Islet of Langerhans (tissue), 1 donor: ENCODE results near the gene C12orf54.
"Not testable (repeated sequence)": the region's sequence is repeated elsewhere in the genome, so short reads cannot be mapped to it uniquely, and the experiment has no call there.

Experiments
- FAIRE-seq: peaks from one replicate; lab custom pipeline; 2011; peaks lifted over from hg19 to GRCh38; lab: Jason Lieb, UNC

C12orf54 gene

DNA sequence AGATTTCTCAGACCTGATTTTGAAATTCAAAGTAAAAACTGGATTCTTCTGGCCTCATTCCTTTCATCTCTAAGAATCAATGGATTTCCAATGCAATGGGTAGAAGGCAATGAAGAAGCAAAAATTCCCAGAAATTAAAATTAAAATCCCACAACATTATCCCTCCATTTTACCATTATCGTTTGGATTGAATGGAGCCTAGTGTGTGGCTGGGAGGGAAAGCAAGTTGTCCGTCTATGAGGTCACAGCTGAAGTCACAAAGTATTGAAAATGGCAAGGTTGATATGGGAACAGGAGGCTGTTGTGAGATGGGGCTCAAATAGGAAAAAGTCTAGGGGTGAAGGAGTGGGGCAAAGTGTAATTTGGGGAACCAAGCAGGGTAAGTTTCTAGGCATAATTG is at the start of gene C12orf54:
Gene C12orf54 (plus strand): TSS at position 301 of the 400 bp plus-strand sequence. CDS start 799 bp downstream, outside the sequence.
- FAIRE-seq, result no peak

DNA sequence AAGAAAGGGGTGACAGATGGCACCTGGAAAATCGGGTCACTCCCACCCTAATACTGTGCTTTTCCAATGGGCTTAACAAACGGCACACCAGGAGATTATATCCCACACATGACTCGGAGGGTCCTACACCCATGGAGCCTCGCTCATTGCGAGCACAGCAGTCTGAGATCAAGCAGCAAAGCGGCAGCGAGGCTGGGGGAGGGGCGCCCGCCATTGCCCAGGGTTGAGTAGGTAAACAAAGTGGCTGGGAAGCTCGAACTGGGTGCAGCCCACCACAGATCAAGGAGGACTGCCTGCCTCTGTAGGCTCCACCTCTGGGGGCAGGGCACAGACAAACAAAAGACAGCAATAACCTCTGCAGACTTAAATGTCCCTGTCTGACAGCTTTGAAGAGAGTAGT is 48.3 kb upstream of the C12orf54 start:
- FAIRE-seq, result not testable (repeated sequence)

DNA sequence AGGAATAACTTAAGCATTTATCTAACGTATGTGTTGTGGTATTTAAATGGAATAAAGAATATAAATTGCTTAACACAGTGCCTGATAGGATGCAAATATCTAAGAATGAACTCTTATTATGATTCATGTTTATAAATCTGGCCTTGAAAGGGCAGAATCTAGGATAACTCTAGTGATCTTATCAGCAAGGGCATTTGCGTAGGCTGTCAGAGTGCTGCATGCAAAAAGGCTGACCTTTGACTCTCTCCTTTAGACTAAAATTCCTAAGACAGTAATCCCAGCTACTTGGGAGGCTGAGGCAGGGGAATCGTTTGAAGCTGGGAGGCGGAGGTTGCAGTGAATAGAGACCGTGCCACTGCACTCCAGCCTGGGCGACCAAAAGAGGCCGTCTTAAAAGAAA is 41.2 kb upstream of the C12orf54 start:
- FAIRE-seq, result no peak

GRCh38 chr12:48442179-48442847 is 40.0 kb upstream of the C12orf54 start:
- no peak for FAIRE-seq

GRCh38 chr12:48445538-48445937 is 36.8 kb upstream of the C12orf54 start:
- FAIRE-seq, result no peak

DNA sequence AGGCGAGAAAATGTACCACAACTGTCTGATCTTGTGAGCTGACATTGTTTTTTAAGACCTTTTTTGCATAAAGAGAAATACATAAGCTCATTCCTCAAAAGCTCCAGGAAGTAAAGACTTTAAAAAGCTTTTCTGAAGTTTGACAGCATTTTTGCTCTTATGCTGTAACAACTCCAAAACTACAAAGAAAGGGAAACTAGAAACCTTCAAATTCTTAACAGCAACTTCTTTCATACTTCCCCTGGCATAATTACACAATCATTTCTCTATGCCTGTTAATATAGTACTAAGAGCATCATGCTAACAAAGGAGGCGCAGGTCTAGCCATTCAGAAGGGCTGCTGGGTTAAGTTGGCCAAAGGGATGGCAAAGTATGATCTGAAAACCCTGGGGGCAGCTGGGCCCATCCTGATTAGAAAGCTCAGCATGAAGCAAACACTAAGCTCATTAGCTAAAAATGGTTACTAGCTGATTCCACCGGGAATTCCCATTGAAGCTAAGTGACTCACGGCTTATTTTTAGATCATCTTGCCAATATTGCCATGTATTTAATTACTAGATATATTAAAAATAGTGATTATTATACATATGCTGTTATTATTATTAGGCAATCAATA is 36.0 kb upstream of the C12orf54 start:
- peak; percentile 70 for FAIRE-seq

GRCh38 chr12:48447755-48448154 is 34.5 kb upstream of the C12orf54 start:
- FAIRE-seq, result no peak

GRCh38 chr12:48451372-48451771 is 30.9 kb upstream of the C12orf54 start:
- no peak for FAIRE-seq

DNA sequence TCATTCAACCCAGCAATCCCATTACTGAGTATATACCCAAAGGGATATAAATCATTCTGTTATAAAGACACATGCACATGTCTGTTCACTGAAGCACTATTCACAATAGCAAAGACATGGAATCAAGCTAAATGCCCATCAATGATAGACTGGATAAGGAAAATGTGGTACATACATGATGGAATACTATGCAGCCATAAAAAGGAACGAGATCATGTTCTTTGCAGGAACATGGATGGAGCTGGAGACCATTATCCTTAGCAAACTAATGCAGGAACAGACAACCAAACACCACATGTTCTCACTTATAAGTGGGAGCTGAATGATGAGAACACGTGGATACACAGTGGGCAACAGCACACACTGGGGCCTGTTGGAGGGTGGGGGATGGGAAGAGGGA is 29.3 kb upstream of the C12orf54 start:
- not testable (repeated sequence) for FAIRE-seq

GRCh38 chr12:48454667-48455066 is 27.6 kb upstream of the C12orf54 start:
- no peak for FAIRE-seq

- no peak for FAIRE-seq
Observed at GRCh38 chr12:48455116-48455515, 27.2 kb upstream of the C12orf54 start.

DNA sequence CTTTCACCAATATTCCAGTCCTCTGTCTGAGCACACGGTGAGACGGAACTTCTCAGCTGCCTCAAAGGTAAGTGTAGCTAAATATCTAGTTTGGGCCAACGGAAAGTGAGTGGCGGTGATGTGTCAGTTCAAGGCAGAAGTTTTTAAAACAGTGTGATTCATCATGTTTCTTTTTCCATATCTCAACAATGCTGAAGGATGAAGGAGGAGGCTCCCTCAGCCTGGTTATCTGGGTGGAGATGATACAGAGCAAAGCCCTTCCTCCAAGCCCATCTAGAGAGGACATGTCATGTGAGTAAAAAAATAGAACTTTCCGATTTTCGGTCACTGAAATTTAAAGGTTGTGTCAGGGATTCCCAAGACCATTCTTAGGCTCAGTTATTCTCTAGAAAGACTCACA is 23.0 kb upstream of the C12orf54 start:
- FAIRE-seq, result no peak

DNA sequence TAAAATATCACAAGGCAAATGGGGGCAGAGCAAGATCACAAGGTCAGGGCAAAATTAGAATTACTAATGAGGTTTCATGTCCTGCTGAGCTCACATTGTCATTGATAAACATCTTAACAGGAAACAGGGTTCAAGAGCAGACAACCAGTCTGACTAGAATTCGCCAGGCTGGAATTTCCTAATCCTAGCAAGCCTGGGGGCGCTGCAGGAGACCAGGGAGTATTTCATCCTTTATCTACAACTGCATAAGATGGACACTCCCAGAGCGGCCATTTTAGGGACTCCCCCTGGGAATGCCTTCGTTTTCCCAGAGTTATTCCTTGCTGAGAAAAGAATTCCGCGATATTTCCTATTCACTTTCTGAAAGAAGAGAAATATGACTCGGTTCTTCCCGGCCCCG is 13.3 kb upstream of the C12orf54 start:
- not testable (repeated sequence) for FAIRE-seq

DNA sequence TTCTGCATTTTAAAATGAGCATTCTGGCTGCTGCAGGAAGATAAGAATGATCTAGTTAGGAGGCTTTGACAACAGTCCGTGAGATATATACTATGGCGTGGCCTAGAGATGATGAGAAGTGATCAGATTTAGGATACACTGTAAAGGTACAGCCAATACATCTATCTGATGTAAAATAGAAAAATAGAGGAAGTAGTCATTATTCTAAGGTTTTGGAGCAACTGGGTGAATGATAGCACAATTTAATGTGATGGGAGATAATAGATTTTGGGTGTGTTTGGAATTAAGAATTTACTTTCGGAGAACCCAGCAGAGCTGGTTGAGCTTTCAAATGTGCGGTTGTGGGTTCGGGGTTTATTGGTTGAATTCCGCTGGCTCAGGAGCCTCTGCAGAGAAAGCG is 10.0 kb upstream of the C12orf54 start, which contains the start of gene ANP32D:
Gene ANP32D (plus strand): TSS at position 301 of the 400 bp plus-strand sequence. CDS start 106 bp downstream, outside the sequence.
- no peak for FAIRE-seq

- FAIRE-seq, result no peak
Observed at GRCh38 chr12:48473061-48473460, 9.2 kb upstream of the C12orf54 start.

DNA sequence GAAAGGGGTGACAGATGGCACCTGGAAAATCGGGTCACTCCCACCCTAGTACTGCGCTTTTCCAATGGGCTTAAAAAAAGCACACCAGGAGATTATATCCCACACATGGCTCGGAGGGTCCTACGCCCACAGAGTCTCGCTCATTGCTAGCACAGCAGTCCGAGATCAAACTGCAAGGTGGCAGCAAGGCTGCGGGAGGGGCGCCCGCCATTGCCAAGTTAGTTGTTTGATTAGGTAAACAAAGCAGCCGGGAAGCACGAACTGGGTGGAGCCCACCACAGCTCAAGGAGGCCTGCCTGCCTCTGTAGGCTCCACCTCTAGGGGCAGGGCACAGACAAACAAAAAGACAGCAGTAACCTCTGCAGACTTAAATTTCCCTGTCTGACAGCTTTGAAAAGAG is 7.8 kb upstream of the C12orf54 start:
- not testable (repeated sequence) for FAIRE-seq

- FAIRE-seq, result no peak
Observed at GRCh38 chr12:48482930-48483329, 632 bp downstream of the C12orf54 start.

GRCh38 chr12:48486261-48486660 is 4.0 kb downstream of the C12orf54 start:
- FAIRE-seq, result no peak

- no peak for FAIRE-seq
Observed at GRCh38 chr12:48486679-48487078, 4.4 kb downstream of the C12orf54 start.

GRCh38 chr12:48489012-48489411 is 6.7 kb downstream of the C12orf54 start:
- no peak for FAIRE-seq

GRCh38 chr12:48489456-48489855 is 7.2 kb downstream of the C12orf54 start:
- not testable (repeated sequence) for FAIRE-seq

DNA sequence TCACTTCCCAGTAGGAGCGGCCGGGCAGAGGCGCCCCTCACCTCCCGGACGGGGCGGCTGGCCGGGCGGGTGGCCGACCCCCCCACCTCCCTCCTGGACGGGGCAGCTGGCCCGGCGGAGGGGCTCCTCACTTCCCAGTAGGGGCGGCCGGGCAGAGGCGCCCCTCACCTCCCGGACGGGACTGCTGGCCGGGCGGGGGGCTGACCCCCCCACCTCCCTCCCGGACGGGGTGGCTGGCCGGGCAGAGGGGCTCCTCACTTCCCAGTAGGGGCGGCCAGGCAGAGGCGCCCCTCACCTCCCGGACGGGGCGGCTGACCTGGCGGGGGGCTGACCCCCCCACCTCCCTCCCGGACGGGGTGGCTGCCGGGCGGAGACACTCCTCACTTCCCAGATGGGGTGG is 18.0 kb downstream of the C12orf54 start:
- FAIRE-seq, result not testable (repeated sequence)

- FAIRE-seq, result not testable (repeated sequence)
Observed at GRCh38 chr12:48506836-48507235, 24.5 kb downstream of the C12orf54 start.

DNA sequence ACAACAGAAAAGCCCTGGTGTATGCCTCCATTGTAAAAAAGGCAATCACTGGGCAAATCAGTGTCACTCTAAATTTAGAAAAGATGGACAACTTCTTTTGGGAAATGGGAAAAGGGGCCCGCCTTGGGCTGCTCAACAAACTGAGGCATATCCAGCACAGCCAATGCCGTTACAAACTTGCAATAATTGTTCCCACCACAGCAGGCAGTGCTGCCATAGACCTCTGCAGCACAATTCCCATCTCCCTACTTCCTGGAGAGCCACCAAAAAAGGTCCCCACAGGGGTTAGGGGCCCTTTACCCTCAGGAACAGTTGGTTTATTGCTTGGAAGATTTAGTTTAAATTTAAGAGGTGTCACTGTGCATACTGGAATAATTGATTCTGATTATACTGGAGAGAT is 26.7 kb downstream of the C12orf54 start:
- no peak for FAIRE-seq
